HL-60/S4 treated with retinoic acid at 250 ng/mL for 4 days and 3 days (cell line): ENCODE measurements around the gene SLC5A10.

Source experiments
- in situ Hi-C: fragments of 300-500 bp; cut with MboI; formaldehyde crosslinking; loops from 2 replicates; pipeline ENCODE4 v1.7.0; 2022; ENCODE audit warnings: low sequenced_read_pairs

The SLC5A10 gene

GRCh38 chr17:18981642-18982424 is 29.9 kb downstream of the SLC5A10 start:
- in situ Hi-C loops: no loop called here

- in situ Hi-C loops: no loop called here
Measured at GRCh38 chr17:18984273-18985114, 32.5 kb downstream of the SLC5A10 start.

GRCh38 chr17:18985475-18985874 is 33.5 kb downstream of the SLC5A10 start:
- in situ Hi-C loops: no loop called here

GRCh38 chr17:18986541-18987229 is 34.7 kb downstream of the SLC5A10 start:
- in situ Hi-C loops: no loop called here

GRCh38 chr17:18987230-18987610 is 35.3 kb downstream of the SLC5A10 start:
- in situ Hi-C loops: no loop called here

GRCh38 chr17:18987862-18988545 is 36.0 kb downstream of the SLC5A10 start:
- in situ Hi-C loops: no loop called here

- in situ Hi-C loops: no loop called here
Measured at GRCh38 chr17:18988546-18989173, 36.7 kb downstream of the SLC5A10 start.

GRCh38 chr17:18990331-18990730 is 38.4 kb downstream of the SLC5A10 start:
- in situ Hi-C loops: no loop called here

- in situ Hi-C loops: no loop called here
Measured at GRCh38 chr17:18991531-18992315, 39.8 kb downstream of the SLC5A10 start.

GRCh38 chr17:18992454-18993130 is 40.6 kb downstream of the SLC5A10 start:
- in situ Hi-C loops: no loop called here

GRCh38 chr17:18993905-18994526 is 42.1 kb downstream of the SLC5A10 start:
- in situ Hi-C loops: no loop called here

GRCh38 chr17:18994631-18995030 is 42.7 kb downstream of the SLC5A10 start:
- in situ Hi-C loops: no loop called here

GRCh38 chr17:18995220-18995619 is 43.3 kb downstream of the SLC5A10 start:
- in situ Hi-C loops: no loop called here

GRCh38 chr17:18996458-18996857 is 44.5 kb downstream of the SLC5A10 start:
- in situ Hi-C loops: no loop called here

- in situ Hi-C loops: no loop called here
Measured at GRCh38 chr17:18997650-18998196, 45.8 kb downstream of the SLC5A10 start.

GRCh38 chr17:18999394-18999793 is 47.4 kb downstream of the SLC5A10 start:
- in situ Hi-C loops: no loop called here

GRCh38 chr17:18999911-19000310 is 47.9 kb downstream of the SLC5A10 start:
- in situ Hi-C loops: no loop called here

GRCh38 chr17:19000531-19001325 is 48.8 kb downstream of the SLC5A10 start:
- in situ Hi-C loops: no loop called here
